Lower leg skin (tissue), 3 donors: ENCODE results near the gene NCBP3.

Experiments
- CTCF ChIP-seq, 3 donors: fragments of 450-650 bp; IDR thresholded peaks; one replicate each; pipeline ENCODE4 v1.5.1; 2016; ENCODE audit warnings: antibody characterized with exemption in 3 of 3, mild to moderate bottlenecking in 3 of 3, moderate library complexity in 2 of 3
- POLR2A ChIP-seq, 2 donors: fragments of 450-650 bp; IDR thresholded peaks; one replicate each; pipeline ENCODE4 v1.6.1; 2016 to 2017; ENCODE audit warnings: antibody characterized with exemption in 2 of 2, mild to moderate bottlenecking in 1 of 2, moderate library complexity in 1 of 2

GRCh38 chr17:3886776-3887175, 40.7 kb upstream of the NCBP3 start:
- no peak for TF ChIP-seq CTCF (IDR thresholded peaks at IDR 0.05)
- TF ChIP-seq POLR2A (IDR thresholded peaks at IDR 0.05), result no peak
